NCI-H1930 (cell line): ENCODE results near the gene SLC10A4.

Experiments used
- DNase-seq, 2 experiments: peaks; one replicate each; lab custom pipeline; 2025; lab: John Stamatoyannopoulos, UW

SLC10A4 gene

GRCh38 chr4:48489683-48490011, 6.5 kb downstream of the SLC10A4 start:
- no peak for DNase-seq

- no peak for DNase-seq
These were observed 7.0 kb downstream of the SLC10A4 start, which contains the start of gene ZAR1 for GRCh38 chr4:48490012-48490679. TSS of gene ZAR1 (plus strand) at chr4:48490252. CDS start at chr4:48490292, 40 bp downstream.

DNA sequence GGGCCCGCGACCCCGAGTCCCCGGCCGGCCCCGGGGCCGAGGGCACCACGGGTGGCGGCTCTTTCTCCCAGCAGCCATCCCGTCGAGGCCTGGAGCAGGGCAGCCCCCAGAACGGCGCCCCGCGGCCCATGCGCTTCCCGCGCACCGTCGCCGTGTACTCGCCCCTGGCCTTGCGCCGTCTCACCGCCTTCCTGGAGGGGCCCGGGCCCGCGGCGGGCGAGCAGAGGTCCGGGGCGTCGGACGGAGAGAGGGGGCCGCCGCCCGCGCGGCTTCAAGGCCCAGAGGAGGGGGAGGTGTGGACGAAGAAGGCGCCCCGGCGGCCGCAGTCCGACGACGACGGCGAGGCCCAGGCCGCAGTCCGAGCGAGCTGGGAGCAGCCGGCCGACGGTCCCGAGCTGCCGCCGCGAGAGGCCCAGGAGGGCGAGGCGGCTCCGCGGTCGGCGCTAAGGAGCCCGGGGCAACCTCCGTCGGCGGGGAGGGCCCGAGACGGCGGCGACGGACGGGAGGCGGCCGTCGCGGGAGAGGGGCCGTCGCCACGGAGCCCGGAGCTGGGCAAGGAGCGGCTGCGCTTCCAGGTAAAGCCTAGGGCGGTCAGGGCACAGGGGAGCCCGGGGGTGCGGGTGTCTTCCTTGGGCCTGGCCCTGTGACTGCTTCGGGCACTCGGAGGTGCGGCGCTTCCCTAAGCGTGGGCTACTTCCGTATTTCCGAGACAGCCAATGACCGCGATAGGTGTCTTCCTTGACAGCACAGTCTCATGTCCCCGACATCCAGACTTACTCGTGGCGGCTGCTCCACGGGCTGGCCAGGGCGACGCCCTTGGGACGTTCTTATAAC, 7.8 kb downstream of the SLC10A4 start:
- DNase-seq, result no peak

- no peak for DNase-seq
These were observed 8.5 kb downstream of the SLC10A4 start for GRCh38 chr4:48491514-48492176.

DNA sequence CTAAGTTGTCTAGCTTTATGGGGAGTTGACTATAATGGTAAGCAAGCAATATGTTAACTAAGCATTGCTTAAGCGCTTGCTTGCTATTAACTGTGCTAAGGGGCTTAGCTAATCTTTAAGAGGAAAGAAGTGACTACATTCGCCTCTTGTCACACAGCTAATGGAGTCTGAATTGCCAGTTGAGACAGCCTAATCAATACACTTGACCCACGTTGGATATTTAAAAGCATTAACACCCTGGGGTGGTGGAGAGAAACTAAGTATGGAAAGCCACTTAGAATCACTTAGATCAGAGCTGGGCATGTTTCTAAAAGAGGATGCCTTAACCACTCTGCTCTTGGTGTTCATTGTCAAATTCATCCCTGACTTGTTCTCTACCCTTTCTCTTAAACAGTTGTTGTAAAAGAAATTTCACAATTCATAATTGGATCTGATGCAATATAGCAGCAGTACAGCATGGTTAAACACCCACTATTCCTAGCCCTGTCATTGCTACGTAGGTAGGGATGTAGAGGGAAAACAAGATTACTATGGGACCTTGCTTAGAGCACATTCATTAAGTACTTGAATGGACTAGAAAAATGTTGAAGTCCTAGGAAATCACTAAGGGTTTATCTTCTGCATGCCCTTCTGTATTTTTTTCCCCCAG, 10.4 kb downstream of the SLC10A4 start:
- DNase-seq, result no peak

GRCh38 chr4:48495941-48496340, 12.8 kb downstream of the SLC10A4 start:
- DNase-seq, result no peak

DNA sequence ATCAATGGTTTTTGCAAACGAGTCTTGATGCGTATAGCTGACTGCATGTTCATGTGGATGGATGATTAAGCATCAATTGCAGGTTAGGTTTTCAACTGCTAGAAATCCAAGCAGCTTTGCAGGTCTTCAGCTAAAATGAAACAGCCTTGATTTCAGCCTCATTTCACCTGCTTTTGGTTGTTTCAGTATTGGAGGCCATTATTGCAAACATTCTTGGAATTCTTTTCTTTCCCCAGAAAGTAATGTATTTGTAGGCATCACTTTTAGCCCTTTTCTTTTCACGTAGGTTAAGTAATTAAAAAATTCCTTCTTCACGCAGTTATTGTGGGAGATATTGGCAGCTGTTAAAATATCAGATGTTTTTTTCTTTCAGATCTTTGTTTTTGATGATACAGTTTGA, 15.8 kb downstream of the SLC10A4 start:
- DNase-seq, result no peak

DNA sequence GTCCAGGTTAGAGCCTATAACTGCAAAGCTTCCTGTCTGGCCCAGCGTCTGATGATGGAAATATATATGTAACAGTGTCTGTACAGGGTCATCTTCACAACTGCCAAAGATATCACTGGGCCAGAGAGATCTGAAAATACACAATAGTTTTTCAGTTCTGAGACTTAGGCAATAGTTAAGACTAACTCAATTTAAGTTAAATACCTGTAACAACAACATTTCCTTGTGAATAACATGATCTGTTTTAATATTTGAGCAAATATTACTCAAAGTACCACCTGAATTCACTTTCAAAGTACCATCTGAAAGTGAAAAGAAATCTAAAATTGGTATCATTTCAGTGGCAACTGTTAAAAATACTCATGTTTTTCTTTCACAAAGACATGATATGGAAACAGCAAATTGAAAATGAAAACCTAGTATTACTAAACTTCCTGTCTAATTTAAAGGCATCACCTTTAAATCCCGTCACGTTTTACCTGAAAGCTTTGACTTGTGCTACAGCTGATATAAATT, 16.5 kb downstream of the SLC10A4 start:
- no peak for DNase-seq

DNA sequence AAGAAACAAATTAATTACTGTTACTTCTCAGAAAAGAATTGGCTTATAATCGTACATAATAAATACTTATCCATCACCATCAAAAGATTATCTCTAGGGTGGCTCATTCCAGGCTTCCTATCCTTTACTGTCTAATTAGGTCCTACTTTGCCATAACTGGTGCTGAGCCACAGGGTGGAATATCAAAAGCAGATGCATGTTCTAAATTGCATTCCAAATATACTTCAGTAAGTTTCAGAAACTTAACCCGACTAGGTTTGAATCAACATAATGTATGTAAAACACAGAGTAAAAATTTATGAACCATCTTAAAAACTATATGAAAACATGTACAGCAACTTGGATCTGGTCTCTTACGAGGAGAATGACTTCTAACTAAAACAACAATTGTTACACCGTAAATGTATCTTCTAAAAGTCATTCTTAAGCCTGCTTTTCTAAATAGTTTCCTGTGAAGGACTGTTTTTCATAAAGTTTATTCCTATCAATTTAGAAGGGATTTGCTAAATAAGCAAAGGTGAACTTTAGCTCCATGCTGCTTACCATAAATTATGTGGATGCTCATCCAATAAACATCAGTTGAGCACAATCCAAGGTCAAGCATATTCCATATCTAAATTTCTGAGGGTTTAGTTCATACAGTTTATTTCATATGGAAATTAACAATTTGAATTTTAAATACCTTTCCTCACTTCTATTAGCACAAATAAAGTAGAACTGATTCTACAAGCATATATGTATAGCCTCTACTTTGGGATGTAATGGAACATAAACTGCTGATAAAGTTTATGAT, 20.3 kb downstream of the SLC10A4 start:
- DNase-seq, result no peak

- DNase-seq, result no peak
These were observed 20.8 kb downstream of the SLC10A4 start for GRCh38 chr4:48504026-48504330.

GRCh38 chr4:48504352-48504751, 21.2 kb downstream of the SLC10A4 start:
- no peak for DNase-seq

- no peak for DNase-seq
These were observed 23.6 kb downstream of the SLC10A4 start for GRCh38 chr4:48506716-48507115.

DNA sequence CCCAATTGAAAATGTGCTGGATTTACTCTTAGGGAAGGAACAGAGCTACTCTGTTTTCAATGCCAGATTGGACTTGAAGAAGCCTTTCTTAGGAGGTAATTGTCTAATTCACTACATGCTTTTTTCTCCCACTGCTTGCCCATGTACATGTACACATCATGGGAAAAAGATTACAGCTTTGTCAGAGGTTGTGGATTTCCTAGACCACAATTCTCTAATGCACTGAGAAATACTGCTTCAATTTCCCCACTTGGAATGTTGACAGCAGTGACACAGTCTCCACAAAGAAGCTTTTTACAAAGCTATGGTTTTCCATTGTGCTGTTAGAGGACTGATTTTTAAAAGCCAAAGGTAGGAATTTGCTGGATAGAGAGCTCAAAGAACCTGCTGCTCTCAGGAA, 26.4 kb downstream of the SLC10A4 start:
- no peak for DNase-seq

DNA sequence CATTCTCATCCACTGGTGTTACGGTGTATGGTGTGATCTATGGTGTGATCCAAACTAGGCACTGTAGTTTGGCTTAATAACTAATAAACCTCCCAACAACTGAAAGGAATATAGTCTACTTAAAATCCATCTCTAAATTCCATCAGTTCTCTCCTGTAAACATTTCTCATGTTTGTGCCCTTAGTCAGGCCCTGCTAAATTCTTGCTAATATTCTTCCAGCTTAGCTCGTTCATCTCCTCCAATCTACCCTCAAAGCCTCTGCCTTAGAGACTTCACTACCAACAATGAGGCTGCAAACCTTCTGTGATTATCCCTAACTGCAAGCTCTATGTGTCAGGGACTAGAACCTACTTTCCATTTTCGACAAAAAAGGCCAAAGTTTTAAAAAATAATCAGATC, 35.0 kb downstream of the SLC10A4 start:
- DNase-seq, result no peak

DNA sequence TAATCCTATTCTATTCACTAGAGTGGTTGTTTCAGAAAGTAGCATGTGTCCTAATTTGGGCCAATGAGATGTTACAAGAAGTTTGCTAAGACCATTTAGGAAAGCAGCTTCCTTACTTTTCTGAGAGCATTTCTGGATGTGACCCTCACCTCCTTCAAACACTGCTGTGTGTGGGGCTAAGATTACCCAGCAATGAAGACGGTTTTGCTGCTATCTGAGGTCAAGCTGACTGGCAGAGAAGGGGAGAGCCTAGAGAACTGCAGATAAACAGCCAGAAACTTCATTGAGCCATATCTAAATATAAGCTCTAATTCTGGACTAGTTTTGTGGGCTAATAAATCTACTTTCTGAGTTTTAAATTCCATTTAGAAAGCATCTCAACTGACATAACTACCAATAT, 43.3 kb downstream of the SLC10A4 start:
- DNase-seq, result no peak

GRCh38 chr4:48538358-48538757, 55.2 kb downstream of the SLC10A4 start:
- no peak for DNase-seq
